Neural progenitor cell (in vitro differentiated cells): ENCODE results near the gene MRPL4.

Experiments
- CTCF ChIP-seq: fragments of 200-600 bp; sonication (generic); IDR thresholded peaks from 2 replicates; pipeline ENCODE4 v1.5.1; 2017; ENCODE audit warnings: antibody characterized with exemption, mild to moderate bottlenecking
- EZH2 ChIP-seq: fragments of 200-600 bp; sonication (generic); IDR thresholded peaks from 2 replicates; pipeline ENCODE4 v1.6.1; 2017; ENCODE audit warnings: antibody characterized with exemption, mild to moderate bottlenecking, moderate library complexity
- EZH2phosphoT487 ChIP-seq: fragments of 200-600 bp; sonication (generic); IDR thresholded peaks from 2 replicates; pipeline ENCODE4 v1.6.1; 2017; ENCODE audit warnings: antibody characterized with exemption

GRCh38 chr19:10203686-10204085 is 48.3 kb upstream of the MRPL4 start:
- TF ChIP-seq EZH2, result no peak
- no peak for TF ChIP-seq CTCF
- TF ChIP-seq EZH2phosphoT487, result no peak
